ENCODE measurements around the gene GPM6B.

Gene GPM6B

GRCh38 chrX:13760426-13760825, 56.5 kb downstream of the GPM6B start:
- H3K27ac ChIP-seq (ENCODE audit: low read depth, low read length): no peak overlapping the region
- peaks cover 35% of the 10 kb centered on the region for H3K4me1 ChIP-seq (ENCODE audit: control insufficient read depth, low read length)
- H3K79me2 ChIP-seq (ENCODE audit: control insufficient read depth, low read length): no peaks in the 10 kb centered on the region
- peaks cover 87% of the 10 kb centered on the region for H3K36me3 ChIP-seq (ENCODE audit: control insufficient read depth, low read length)
- H3K4me3 ChIP-seq (ENCODE audit: low read length): no peak overlapping the region
- H3K9me3 ChIP-seq (ENCODE audit: control insufficient read depth, insufficient read depth, low read length): no peaks in the 10 kb centered on the region
- TF ChIP-seq EZH2phosphoT487 (IDR thresholded peaks at IDR 0.05; ENCODE audit: borderline replicate concordance, low read length): no peak
- TF ChIP-seq, protein P1, sequence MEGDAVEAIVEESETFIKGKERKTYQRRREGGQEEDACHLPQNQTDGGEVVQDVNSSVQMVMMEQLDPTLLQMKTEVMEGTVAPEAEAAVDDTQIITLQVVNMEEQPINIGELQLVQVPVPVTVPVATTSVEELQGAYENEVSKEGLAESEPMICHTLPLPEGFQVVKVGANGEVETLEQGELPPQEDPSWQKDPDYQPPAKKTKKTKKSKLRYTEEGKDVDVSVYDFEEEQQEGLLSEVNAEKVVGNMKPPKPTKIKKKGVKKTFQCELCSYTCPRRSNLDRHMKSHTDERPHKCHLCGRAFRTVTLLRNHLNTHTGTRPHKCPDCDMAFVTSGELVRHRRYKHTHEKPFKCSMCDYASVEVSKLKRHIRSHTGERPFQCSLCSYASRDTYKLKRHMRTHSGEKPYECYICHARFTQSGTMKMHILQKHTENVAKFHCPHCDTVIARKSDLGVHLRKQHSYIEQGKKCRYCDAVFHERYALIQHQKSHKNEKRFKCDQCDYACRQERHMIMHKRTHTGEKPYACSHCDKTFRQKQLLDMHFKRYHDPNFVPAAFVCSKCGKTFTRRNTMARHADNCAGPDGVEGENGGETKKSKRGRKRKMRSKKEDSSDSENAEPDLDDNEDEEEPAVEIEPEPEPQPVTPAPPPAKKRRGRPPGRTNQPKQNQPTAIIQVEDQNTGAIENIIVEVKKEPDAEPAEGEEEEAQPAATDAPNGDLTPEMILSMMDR (IDR thresholded peaks at IDR 0.05; ENCODE audit: low read depth, low read length, poor library complexity, severe bottlenecking): no peak
- H3K4me2 ChIP-seq (ENCODE audit: low read length): no peak overlapping the region
- H3K27me3 ChIP-seq (ENCODE audit: control insufficient read depth, low read length): no peaks in the 10 kb centered on the region
- no peaks in the 10 kb centered on the region for H3K9me2 ChIP-seq (replicated peaks; ENCODE audit: control insufficient read depth, low read length)
- no peaks in the 10 kb centered on the region for H4K20me1 ChIP-seq (ENCODE audit: control insufficient read depth, insufficient read depth, low read depth, low read length)
- H3F3A ChIP-seq (ENCODE audit: control insufficient read depth, insufficient read depth): peaks cover 20% of the 10 kb centered on the region

DNA sequence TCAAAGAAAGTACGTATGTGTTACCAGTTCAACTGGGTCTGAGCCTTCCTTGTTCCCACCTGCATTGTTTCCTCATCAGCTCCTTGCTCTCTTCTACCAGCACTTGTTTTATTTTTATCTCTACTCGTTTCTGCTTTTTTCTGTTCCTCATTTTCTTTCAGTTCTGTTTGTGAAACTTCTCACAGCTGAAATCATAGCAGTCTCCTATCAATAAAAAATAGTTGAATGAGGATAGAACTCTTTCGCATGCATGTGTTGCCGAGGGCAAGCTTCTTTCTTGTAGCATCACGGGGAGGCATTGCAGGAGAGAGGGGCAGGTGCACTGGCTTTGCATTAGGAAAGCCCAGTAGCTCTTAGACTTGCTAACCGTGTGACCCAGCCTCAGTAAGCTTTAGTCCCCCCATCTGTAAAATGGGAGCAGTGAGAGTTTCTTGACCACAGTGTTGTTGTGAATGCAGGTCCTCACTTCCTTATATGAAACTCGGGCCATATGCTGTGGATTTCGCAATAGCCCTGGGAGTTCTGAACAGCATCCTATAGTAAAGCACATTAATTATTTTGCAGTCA, 57.7 kb downstream of the GPM6B start:
- peaks cover 85% of the 10 kb centered on the region for H3K36me3 ChIP-seq (ENCODE audit: control insufficient read depth, low read length)

DNA sequence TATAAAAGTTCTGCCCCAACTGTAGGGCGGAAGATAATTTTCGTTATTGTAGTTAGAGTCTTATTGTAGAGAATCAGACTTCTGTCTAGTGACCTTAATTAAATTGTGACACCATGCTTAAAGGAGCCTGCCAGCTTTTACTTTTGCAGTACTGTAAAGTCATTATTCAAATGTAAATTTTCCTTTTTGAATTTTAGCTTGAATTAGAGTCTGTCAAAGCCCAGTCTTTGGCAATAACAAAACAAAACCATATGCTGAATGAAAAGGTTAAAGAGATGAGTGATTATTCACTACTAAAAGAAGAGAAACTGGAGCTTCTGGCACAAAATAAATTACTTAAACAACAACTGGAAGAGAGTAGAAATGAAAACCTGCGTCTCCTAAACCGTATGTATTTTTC, 60.5 kb downstream of the GPM6B start:
- H3K79me2 ChIP-seq (ENCODE audit: control insufficient read depth, low read length): peaks cover 7% of the 10 kb centered on the region
- H4K20me1 ChIP-seq (ENCODE audit: control insufficient read depth, insufficient read depth, low read depth, low read length): no peaks in the 10 kb centered on the region
- no peak overlapping the region for H3K27ac ChIP-seq (ENCODE audit: low read depth, low read length)
- no peak overlapping the region for H3K4me2 ChIP-seq (ENCODE audit: low read length)
- no peak overlapping the region for H3K4me3 ChIP-seq (ENCODE audit: low read length)
- H3K4me1 ChIP-seq (ENCODE audit: control insufficient read depth, low read length): peaks cover 61% of the 10 kb centered on the region
- peaks cover 81% of the 10 kb centered on the region for H3K36me3 ChIP-seq (ENCODE audit: control insufficient read depth, low read length)
- H3F3A ChIP-seq (ENCODE audit: control insufficient read depth, insufficient read depth): peaks cover 20% of the 10 kb centered on the region
- TF ChIP-seq, protein P1 (IDR thresholded peaks at IDR 0.05; ENCODE audit: low read depth, low read length, poor library complexity, severe bottlenecking): no peak
- TF ChIP-seq EZH2phosphoT487 (IDR thresholded peaks at IDR 0.05; ENCODE audit: borderline replicate concordance, low read length): no peak
- no peaks in the 10 kb centered on the region for H3K9me2 ChIP-seq (replicated peaks; ENCODE audit: control insufficient read depth, low read length)
- H3K27me3 ChIP-seq (ENCODE audit: control insufficient read depth, low read length): no peaks in the 10 kb centered on the region
- H3K9me3 ChIP-seq (ENCODE audit: control insufficient read depth, insufficient read depth, low read length): no peaks in the 10 kb centered on the region

More for the DNA sequence above, 57.7 kb downstream of the GPM6B start:
- no peak for TF ChIP-seq EZH2phosphoT487 (IDR thresholded peaks at IDR 0.05; ENCODE audit: borderline replicate concordance, low read length)
- TF ChIP-seq, protein P1 (IDR thresholded peaks at IDR 0.05; ENCODE audit: low read depth, low read length, poor library complexity, severe bottlenecking): no peak
- peak overlapping the region; percentile 65 for H3K4me2 ChIP-seq (ENCODE audit: low read length)
- H3K27ac ChIP-seq (ENCODE audit: low read depth, low read length): peak overlapping the region; percentile 85
- no peaks in the 10 kb centered on the region for H3K9me2 ChIP-seq (replicated peaks; ENCODE audit: control insufficient read depth, low read length)
- H3K79me2 ChIP-seq (ENCODE audit: control insufficient read depth, low read length): no peaks in the 10 kb centered on the region; the same call in 1 of the 2 replicates
- H3K4me1 ChIP-seq (ENCODE audit: control insufficient read depth, low read length): peaks cover 45% of the 10 kb centered on the region
- H3F3A ChIP-seq (ENCODE audit: control insufficient read depth, insufficient read depth): peaks cover 20% of the 10 kb centered on the region
- H3K4me3 ChIP-seq (ENCODE audit: low read length): peak overlapping the region; percentile 55
- H3K27me3 ChIP-seq (ENCODE audit: control insufficient read depth, low read length): no peaks in the 10 kb centered on the region
- no peaks in the 10 kb centered on the region for H4K20me1 ChIP-seq (ENCODE audit: control insufficient read depth, insufficient read depth, low read depth, low read length)
- no peaks in the 10 kb centered on the region for H3K9me3 ChIP-seq (ENCODE audit: control insufficient read depth, insufficient read depth, low read length)
